ENCODE measurements around the gene SOX6.
"Not testable (repeated sequence)": the region's sequence is repeated elsewhere in the genome, so short reads cannot be mapped to it uniquely, and the experiment has no call there.

Gene SOX6

DNA sequence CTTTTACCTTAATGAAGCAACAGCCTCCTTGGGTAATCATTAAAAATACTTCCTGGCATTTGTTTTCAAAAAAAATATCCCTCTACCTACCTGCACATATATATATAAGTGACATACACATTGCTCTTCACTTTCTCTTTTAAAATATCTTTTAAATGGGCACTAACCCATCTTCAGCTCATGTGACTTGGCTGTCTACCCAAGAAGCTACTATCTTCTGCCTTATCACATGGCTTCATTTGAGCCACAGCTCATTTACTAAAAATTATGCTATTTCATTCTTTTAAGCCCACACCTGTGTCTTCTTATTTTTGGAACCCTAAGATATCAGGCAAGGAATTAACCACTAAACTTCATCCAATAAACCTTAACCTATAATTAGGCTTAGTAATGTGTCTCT, 37.0 kb upstream of the SOX6 start:
- no peak overlapping the region for H3K4me2 ChIP-seq (ENCODE audit: low read length)
- no peak overlapping the region for H3K27ac ChIP-seq (ENCODE audit: low read length)
- no peak overlapping the region for H3K9ac ChIP-seq (ENCODE audit: low read length)
- no peaks in the 10 kb centered on the region for H3K9me3 ChIP-seq (ENCODE audit: insufficient read depth, low read length)
- H3K36me3 ChIP-seq (replicated peaks; ENCODE audit: low read depth, low read length) = no peaks in the 10 kb centered on the region
- no peak overlapping the region for H2AFZ ChIP-seq (ENCODE audit: low read depth, low read length)
- no peaks in the 10 kb centered on the region for H4K20me1 ChIP-seq (ENCODE audit: insufficient read depth, low read length)
- H3K79me2 ChIP-seq (ENCODE audit: low read length) = no peaks in the 10 kb centered on the region
- TF ChIP-seq, protein P1, sequence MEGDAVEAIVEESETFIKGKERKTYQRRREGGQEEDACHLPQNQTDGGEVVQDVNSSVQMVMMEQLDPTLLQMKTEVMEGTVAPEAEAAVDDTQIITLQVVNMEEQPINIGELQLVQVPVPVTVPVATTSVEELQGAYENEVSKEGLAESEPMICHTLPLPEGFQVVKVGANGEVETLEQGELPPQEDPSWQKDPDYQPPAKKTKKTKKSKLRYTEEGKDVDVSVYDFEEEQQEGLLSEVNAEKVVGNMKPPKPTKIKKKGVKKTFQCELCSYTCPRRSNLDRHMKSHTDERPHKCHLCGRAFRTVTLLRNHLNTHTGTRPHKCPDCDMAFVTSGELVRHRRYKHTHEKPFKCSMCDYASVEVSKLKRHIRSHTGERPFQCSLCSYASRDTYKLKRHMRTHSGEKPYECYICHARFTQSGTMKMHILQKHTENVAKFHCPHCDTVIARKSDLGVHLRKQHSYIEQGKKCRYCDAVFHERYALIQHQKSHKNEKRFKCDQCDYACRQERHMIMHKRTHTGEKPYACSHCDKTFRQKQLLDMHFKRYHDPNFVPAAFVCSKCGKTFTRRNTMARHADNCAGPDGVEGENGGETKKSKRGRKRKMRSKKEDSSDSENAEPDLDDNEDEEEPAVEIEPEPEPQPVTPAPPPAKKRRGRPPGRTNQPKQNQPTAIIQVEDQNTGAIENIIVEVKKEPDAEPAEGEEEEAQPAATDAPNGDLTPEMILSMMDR (IDR thresholded peaks at IDR 0.05; ENCODE audit: low read depth, low read length) = no peak
- no peak for TF ChIP-seq EZH2phosphoT487 (IDR thresholded peaks at IDR 0.05; ENCODE audit: low read depth)
- H3K4me3 ChIP-seq (ENCODE audit: low read length) = no peak overlapping the region
- no peaks in the 10 kb centered on the region for H3K27me3 ChIP-seq (ENCODE audit: low read depth, low read length)
- peaks cover 20% of the 10 kb centered on the region for H3K4me1 ChIP-seq (ENCODE audit: low read length)

DNA sequence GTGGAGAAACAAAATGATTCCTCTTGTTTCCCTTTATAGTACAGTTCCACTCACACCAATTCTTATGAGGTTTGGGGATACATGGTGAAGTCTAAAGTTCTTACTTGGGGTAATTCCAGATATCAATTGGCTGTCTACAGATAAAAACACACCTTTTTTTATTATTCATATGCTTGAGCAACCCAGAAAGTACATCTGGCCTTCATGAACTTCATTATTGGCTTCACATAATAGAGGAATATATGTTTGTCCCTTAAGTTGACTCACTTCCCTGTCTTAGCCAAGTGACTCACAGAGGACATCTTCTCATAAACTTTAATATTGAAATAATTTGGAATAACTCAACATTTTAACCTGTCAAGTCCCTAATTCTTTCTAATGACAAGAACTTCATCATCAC, 36.3 kb upstream of the SOX6 start:
- H3K4me1 ChIP-seq (ENCODE audit: low read length) = peaks cover 13% of the 10 kb centered on the region
- H3K9ac ChIP-seq (ENCODE audit: low read length) = no peak overlapping the region
- no peak overlapping the region for H3K4me2 ChIP-seq (ENCODE audit: low read length)
- no peaks in the 10 kb centered on the region for H3K79me2 ChIP-seq (ENCODE audit: low read length)
- H3K36me3 ChIP-seq (replicated peaks; ENCODE audit: low read depth, low read length) = no peaks in the 10 kb centered on the region
- no peak overlapping the region for H3K27ac ChIP-seq (ENCODE audit: low read length)
- no peak overlapping the region for H2AFZ ChIP-seq (ENCODE audit: low read depth, low read length)
- no peaks in the 10 kb centered on the region for H4K20me1 ChIP-seq (ENCODE audit: insufficient read depth, low read length)
- H3K9me3 ChIP-seq (ENCODE audit: insufficient read depth, low read length) = no peaks in the 10 kb centered on the region
- H3K27me3 ChIP-seq (ENCODE audit: low read depth, low read length) = no peaks in the 10 kb centered on the region
- TF ChIP-seq, protein P1 (IDR thresholded peaks at IDR 0.05; ENCODE audit: low read depth, low read length) = no peak
- TF ChIP-seq EZH2phosphoT487 (IDR thresholded peaks at IDR 0.05; ENCODE audit: low read depth) = no peak
- H3K4me3 ChIP-seq (ENCODE audit: low read length) = no peak overlapping the region

DNA sequence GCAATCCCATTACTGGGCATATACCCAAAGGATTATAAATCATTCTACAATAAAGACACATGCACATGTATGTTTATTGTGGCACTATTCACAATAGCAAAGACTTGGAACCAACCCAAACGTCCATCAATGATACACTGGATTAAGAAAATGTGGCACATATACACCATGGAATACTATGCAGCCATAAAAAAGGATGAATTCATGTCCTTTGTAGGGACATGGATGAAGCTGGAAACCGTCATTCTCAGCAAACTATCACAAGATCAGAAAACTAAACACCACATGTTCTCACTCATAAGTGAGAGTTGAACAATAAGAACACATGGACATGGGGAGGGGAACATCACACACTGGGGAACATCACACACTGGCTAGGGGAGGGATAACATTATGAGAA, 34.5 kb upstream of the SOX6 start:
- not testable (repeated sequence) for H3K4me3 ChIP-seq (ENCODE audit: low read length); H3K27ac ChIP-seq (ENCODE audit: low read length); H3K4me1 ChIP-seq (ENCODE audit: low read length); H3K79me2 ChIP-seq (ENCODE audit: low read length); H3K9me3 ChIP-seq (ENCODE audit: insufficient read depth, low read length); H3K36me3 ChIP-seq (replicated peaks; ENCODE audit: low read depth, low read length); H2AFZ ChIP-seq (ENCODE audit: low read depth, low read length); H3K9ac ChIP-seq (ENCODE audit: low read length); H3K27me3 ChIP-seq (ENCODE audit: low read depth, low read length); H4K20me1 ChIP-seq (ENCODE audit: insufficient read depth, low read length); H3K4me2 ChIP-seq (ENCODE audit: low read length)

DNA sequence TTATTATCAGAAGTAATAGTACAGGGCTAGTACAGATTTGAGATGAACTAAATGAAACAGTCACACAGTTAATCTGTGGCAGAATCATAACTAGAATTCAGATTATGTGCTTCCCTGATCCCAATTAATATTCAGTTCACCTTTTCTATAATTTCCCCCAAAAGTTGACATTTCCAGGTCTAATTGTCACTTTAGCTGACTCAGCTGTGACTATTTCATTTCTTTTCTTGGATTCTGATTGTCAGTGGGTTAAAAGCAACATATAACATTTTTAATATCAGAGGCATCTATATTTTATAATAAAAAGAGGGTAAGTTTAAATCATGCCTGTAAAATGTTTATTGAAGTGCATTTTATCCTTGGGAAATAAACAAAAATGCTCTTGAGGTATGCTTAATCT, 28.8 kb upstream of the SOX6 start:
- TF ChIP-seq, protein P1 (IDR thresholded peaks at IDR 0.05; ENCODE audit: low read depth, low read length) = no peak
- no peak for TF ChIP-seq EZH2phosphoT487 (IDR thresholded peaks at IDR 0.05; ENCODE audit: low read depth)
- Histone ChIP-seq H2AFZ (ENCODE audit: low read depth, low read length) (no peak overlapping the region), H3K4me3 (ENCODE audit: low read length) (no peak overlapping the region), H3K36me3 (replicated peaks; ENCODE audit: low read depth, low read length) (no peaks in the 10 kb centered on the region), H3K79me2 (ENCODE audit: low read length) (no peaks in the 10 kb centered on the region), H3K27ac (ENCODE audit: low read length) (no peak overlapping the region), H3K9ac (ENCODE audit: low read length) (no peak overlapping the region), H3K9me3 (ENCODE audit: insufficient read depth, low read length) (no peaks in the 10 kb centered on the region), H3K4me2 (ENCODE audit: low read length) (no peak overlapping the region), H3K4me1 (ENCODE audit: low read length) (peaks cover 17% of the 10 kb centered on the region), H4K20me1 (ENCODE audit: insufficient read depth, low read length) (no peaks in the 10 kb centered on the region), H3K27me3 (ENCODE audit: low read depth, low read length) (no peaks in the 10 kb centered on the region)
